Transverse colon (tissue), 4 donors: ENCODE data around the gene TYW1.
"Not testable (repeated sequence)": the region's sequence is repeated elsewhere in the genome, so short reads cannot be mapped to it uniquely, and the experiment has no call there.

Experiments used
- CTCF ChIP-seq, 5 experiments: fragments of 200-600 bp in 3 of 5; fragments of 450-650 bp in 2 of 5; sonication (generic) in 3 of 5; IDR thresholded peaks; 1 replicate in 2 of 5; 2 replicates in 3 of 5; pipeline ENCODE4 v1.5.1; 2016 to 2017; ENCODE audit warnings: antibody characterized with exemption in 5 of 5, inconsistent platforms in 3 of 5, mild to moderate bottlenecking in 2 of 5, moderate library complexity in 1 of 5
- POLR2AphosphoS5 ChIP-seq, 3 donors: sonication (generic); formaldehyde crosslinking; IDR thresholded peaks; one replicate each; pipeline ENCODE4 v1.6.1; 2016; ENCODE audit warnings: antibody characterized with exemption in 3 of 3

- not testable (repeated sequence) for TF ChIP-seq CTCF, POLR2AphosphoS5 (IDR thresholded peaks at IDR 0.05)
Observed at GRCh38 chr7:67259363-67259762, 262.7 kb downstream of the TYW1 start.
